Measurements from ENCODE around the gene ID3. TPM values are rescaled to one million over a fixed set of nuclear protein-coding genes. Genes with fewer than 3 reads are reported as not detected.

Gene ID3
- total RNA-seq, 4 donors from 2014 or later: 91.1 to 194 (median 149) TPM

- Histone ChIP-seq H3K9me3 (no peaks in the 10 kb centered on the region), H3K4me1 (peaks cover 34% of the 10 kb centered on the region), H3K36me3 (no peaks in the 10 kb centered on the region), H3K4me3 (no peak overlapping the region), H3K27ac (no peak overlapping the region), H3K27me3 (no peaks in the 10 kb centered on the region)
- WGBS: 72% methylated on average over 6 of the region's 7 CpGs
- TF ChIP-seq POLR2AphosphoS5 (IDR thresholded peaks at IDR 0.05): no peak
- TF ChIP-seq EP300 (IDR thresholded peaks at IDR 0.05): no peak
- TF ChIP-seq POLR2A (IDR thresholded peaks at IDR 0.05): no peak
- TF ChIP-seq CTCF (IDR thresholded peaks at IDR 0.05): no peak
- no peak for DNase-seq (ENCODE audit: low spot score in 2 of 2)
These were observed 35.6 kb upstream of the ID3 start for GRCh38 chr1:23594927-23595353.

- no peaks in the 10 kb centered on the region for H3K9me3 ChIP-seq
- H3K4me1 ChIP-seq: peaks cover 35% of the 10 kb centered on the region
- H3K36me3 ChIP-seq: no peaks in the 10 kb centered on the region
- DNase-seq (ENCODE audit: low spot score in 2 of 2): no peak
- no peak overlapping the region for H3K4me3 ChIP-seq
- H3K27ac ChIP-seq: peak overlapping the region; percentile 69
- 73% methylated on average over 2 of the region's 3 CpGs for WGBS
- TF ChIP-seq EP300 (IDR thresholded peaks at IDR 0.05): no peak
- TF ChIP-seq CTCF (IDR thresholded peaks at IDR 0.05): no peak
- no peak for TF ChIP-seq POLR2AphosphoS5 (IDR thresholded peaks at IDR 0.05)
- no peak for TF ChIP-seq POLR2A (IDR thresholded peaks at IDR 0.05)
- H3K27me3 ChIP-seq: no peaks in the 10 kb centered on the region
These were observed 35.0 kb upstream of the ID3 start for GRCh38 chr1:23594149-23594907.

- peak overlapping the region; percentile 69 for H3K27ac ChIP-seq
- no peaks in the 10 kb centered on the region for H3K9me3 ChIP-seq
- 36% methylated on average over 6 of the region's 6 CpGs for WGBS
- H3K4me1 ChIP-seq: peaks cover 42% of the 10 kb centered on the region
- no peaks in the 10 kb centered on the region for H3K36me3 ChIP-seq
- no peaks in the 10 kb centered on the region for H3K27me3 ChIP-seq
- peak in 1 of 2 donors; percentile 75 for DNase-seq (ENCODE audit: low spot score in 2 of 2)
- no peak overlapping the region for H3K4me3 ChIP-seq
- TF ChIP-seq CTCF (IDR thresholded peaks at IDR 0.05) (no peak), POLR2AphosphoS5 (IDR thresholded peaks at IDR 0.05) (no peak), POLR2A (IDR thresholded peaks at IDR 0.05) (no peak), EP300 (IDR thresholded peaks at IDR 0.05) (no peak)
These were observed 34.4 kb upstream of the ID3 start for GRCh38 chr1:23593556-23594148.

- H3K27me3 ChIP-seq: no peaks in the 10 kb centered on the region
- no peak for TF ChIP-seq POLR2A (IDR thresholded peaks at IDR 0.05)
- no peak for TF ChIP-seq POLR2AphosphoS5 (IDR thresholded peaks at IDR 0.05)
- no peak for TF ChIP-seq CTCF (IDR thresholded peaks at IDR 0.05)
- no peak for TF ChIP-seq EP300 (IDR thresholded peaks at IDR 0.05)
- no peak for DNase-seq (ENCODE audit: low spot score in 2 of 2)
- H3K36me3 ChIP-seq: no peaks in the 10 kb centered on the region
- 60% methylated on average over 5 of the region's 5 CpGs for WGBS
- no peaks in the 10 kb centered on the region for H3K9me3 ChIP-seq
- H3K4me3 ChIP-seq: no peak overlapping the region
- peaks cover 42% of the 10 kb centered on the region for H3K4me1 ChIP-seq
- H3K27ac ChIP-seq: peak overlapping the region; percentile 69
These were observed 33.8 kb upstream of the ID3 start for GRCh38 chr1:23593042-23593521.

GRCh38 chr1:23592209-23592892 lies 33.0 kb upstream of the ID3 start:
- TF ChIP-seq CTCF (IDR thresholded peaks at IDR 0.05): no peak
- no peak for TF ChIP-seq POLR2AphosphoS5 (IDR thresholded peaks at IDR 0.05)
- no peak for TF ChIP-seq POLR2A (IDR thresholded peaks at IDR 0.05)
- TF ChIP-seq EP300 (IDR thresholded peaks at IDR 0.05): no peak
- no peaks in the 10 kb centered on the region for H3K9me3 ChIP-seq
- DNase-seq (ENCODE audit: low spot score in 2 of 2): no peak
- H3K36me3 ChIP-seq: no peaks in the 10 kb centered on the region
- H3K27ac ChIP-seq: no peak overlapping the region
- no peak overlapping the region for H3K4me3 ChIP-seq
- H3K27me3 ChIP-seq: no peaks in the 10 kb centered on the region
- peaks cover 40% of the 10 kb centered on the region for H3K4me1 ChIP-seq
- 54% methylated on average over 4 of the region's 4 CpGs for WGBS

All from suprapubic skin (tissue), 4 donors.